ENCODE data around the gene HACL1.

DNA sequence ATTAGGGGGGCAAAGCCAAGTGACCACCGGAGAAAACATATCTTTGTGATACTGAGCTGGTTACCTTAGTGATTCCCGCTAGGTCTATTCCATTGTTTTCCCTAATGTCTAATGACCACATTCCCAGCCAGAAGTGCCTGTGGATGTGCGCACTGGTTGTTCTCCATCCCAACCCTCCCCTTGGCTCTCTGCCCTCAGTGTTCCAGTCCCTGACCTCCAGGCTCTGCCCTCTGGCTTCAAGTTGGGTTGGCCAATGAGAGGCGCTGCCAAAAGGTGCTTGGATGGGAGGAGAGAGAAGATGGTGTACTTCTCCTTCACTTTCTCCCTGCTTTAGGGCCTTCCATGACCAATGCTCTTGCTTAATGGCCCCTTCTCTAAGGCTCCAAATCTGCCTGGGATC, 82.3 kb downstream of the HACL1 start:
- TF ChIP-seq, protein P1, sequence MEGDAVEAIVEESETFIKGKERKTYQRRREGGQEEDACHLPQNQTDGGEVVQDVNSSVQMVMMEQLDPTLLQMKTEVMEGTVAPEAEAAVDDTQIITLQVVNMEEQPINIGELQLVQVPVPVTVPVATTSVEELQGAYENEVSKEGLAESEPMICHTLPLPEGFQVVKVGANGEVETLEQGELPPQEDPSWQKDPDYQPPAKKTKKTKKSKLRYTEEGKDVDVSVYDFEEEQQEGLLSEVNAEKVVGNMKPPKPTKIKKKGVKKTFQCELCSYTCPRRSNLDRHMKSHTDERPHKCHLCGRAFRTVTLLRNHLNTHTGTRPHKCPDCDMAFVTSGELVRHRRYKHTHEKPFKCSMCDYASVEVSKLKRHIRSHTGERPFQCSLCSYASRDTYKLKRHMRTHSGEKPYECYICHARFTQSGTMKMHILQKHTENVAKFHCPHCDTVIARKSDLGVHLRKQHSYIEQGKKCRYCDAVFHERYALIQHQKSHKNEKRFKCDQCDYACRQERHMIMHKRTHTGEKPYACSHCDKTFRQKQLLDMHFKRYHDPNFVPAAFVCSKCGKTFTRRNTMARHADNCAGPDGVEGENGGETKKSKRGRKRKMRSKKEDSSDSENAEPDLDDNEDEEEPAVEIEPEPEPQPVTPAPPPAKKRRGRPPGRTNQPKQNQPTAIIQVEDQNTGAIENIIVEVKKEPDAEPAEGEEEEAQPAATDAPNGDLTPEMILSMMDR (IDR thresholded peaks at IDR 0.05), result no peak
- no peak for TF ChIP-seq EZH2 (IDR thresholded peaks at IDR 0.05; ENCODE audit: borderline replicate concordance, insufficient read depth, low read depth, low read length, poor library complexity, severe bottlenecking)

Measured in B cell (primary cell).